K562 (cell line): Measurements from ENCODE around the gene DBT. TPM values are rescaled to one million over a fixed set of nuclear protein-coding genes. Genes with fewer than 3 reads are reported as not detected.

Experiments
- CBFB ChIP-seq: sonication (generic); formaldehyde crosslinking; IDR thresholded peaks from 2 replicates; pipeline ENCODE4 v1.4.0; 2020; ENCODE audit warnings: mild to moderate bottlenecking, missing genetic modification reagents
- CREM ChIP-seq: IDR thresholded peaks from 2 replicates; pipeline ENCODE4 v1.6.1; 2014; ENCODE audit warnings: antibody characterized with exemption, low read depth
- ELF1 ChIP-seq: fragments of 200-800 bp; sonication (Bioruptor generic); IDR thresholded peaks from 2 replicates; pipeline ENCODE4 v1.6.1; 2016; ENCODE audit warnings: missing genetic modification characterization, missing compliant biosample characterization
- ETV5 ChIP-seq: sonication (generic); formaldehyde crosslinking; IDR thresholded peaks from 2 replicates; pipeline ENCODE4 v1.4.0; 2020; ENCODE audit warnings: low read depth, mild to moderate bottlenecking, missing genetic modification reagents
- FOXK1 ChIP-seq: sonication (generic); formaldehyde crosslinking; IDR thresholded peaks from 2 replicates; pipeline ENCODE4 v1.8.0; 2022; ENCODE audit warnings: missing genetic modification reagents, mild to moderate bottlenecking, borderline replicate concordance
- HMBOX1 ChIP-seq: sonication (generic); IDR thresholded peaks from 2 replicates; pipeline ENCODE4 v1.6.1; 2016
- KDM5B ChIP-seq: fragments of 200-600 bp; sonication (generic); IDR thresholded peaks from 2 replicates; pipeline ENCODE4 v1.6.1; 2012; ENCODE audit warnings: low read depth, mild to moderate bottlenecking, moderate library complexity, low read length, control low read depth, inconsistent platforms; ENCODE audit not compliant: insufficient replicate concordance
- MAZ ChIP-seq, 2 experiments: fragments of 450-650 bp in 1 of 2; sonication (generic) in 1 of 2; formaldehyde crosslinking; IDR thresholded peaks in 1 of 2; conservative IDR thresholded peaks in 1 of 2; 2 replicates each; pipeline versions ENCODE4 v1.4.0 to v1.5.0; 2020; ENCODE audit warnings: mild to moderate bottlenecking in 1 of 2, missing genetic modification reagents in 1 of 2
- MIER1 ChIP-seq: fragments of 450-650 bp; IDR thresholded peaks from 2 replicates; pipeline ENCODE4 v1.6.1; 2016; ENCODE audit warnings: antibody characterized with exemption, mild to moderate bottlenecking, low read depth
- NR4A1 ChIP-seq, 2 experiments: fragments of 250-450 bp in 1 of 2; fragments of 450-650 bp in 1 of 2; sonication (Bioruptor Pico) in 1 of 2; IDR thresholded peaks; 2 replicates each; pipeline versions ENCODE4 v1.4.0 to v1.6.1; 2016 to 2020; ENCODE audit warnings: mild to moderate bottlenecking in 2 of 2, missing compliant biosample characterization in 1 of 2, missing genetic modification characterization in 1 of 2, moderate library complexity in 1 of 2
- PRDM10 ChIP-seq: fragments of 450-650 bp; IDR thresholded peaks from 2 replicates; pipeline ENCODE4 v1.6.1; 2018; ENCODE audit not compliant: partially characterized antibody
- RBM34 ChIP-seq: fragments of 200-400 bp; formaldehyde crosslinking; IDR thresholded peaks from 2 replicates; pipeline ENCODE4 v1.6.1; 2018; ENCODE audit warnings: low read length, borderline replicate concordance; ENCODE audit not compliant: insufficient read depth
- TAF7 ChIP-seq: fragments of 450-650 bp; IDR thresholded peaks from 2 replicates; pipeline ENCODE4 v1.6.1; 2016; ENCODE audit warnings: missing genetic modification characterization, missing compliant biosample characterization
- TAL1 ChIP-seq: fragments of 450-650 bp; IDR thresholded peaks from 2 replicates; pipeline ENCODE4 v1.6.1; 2016; ENCODE audit warnings: mild to moderate bottlenecking
- ZNF143 ChIP-seq: sonication (generic); formaldehyde crosslinking; IDR thresholded peaks from 2 replicates; pipeline ENCODE4 v1.9.0; 2022; ENCODE audit warnings: mild to moderate bottlenecking, missing genetic modification reagents
- ZNF217 ChIP-seq: sonication (generic); formaldehyde crosslinking; IDR thresholded peaks from 2 replicates; pipeline ENCODE4 v1.8.0; 2022; ENCODE audit warnings: mild to moderate bottlenecking, missing genetic modification reagents
- ZNF507 ChIP-seq: conservative IDR thresholded peaks from 2 replicates; pipeline ENCODE4 v1.6.1; 2017; ENCODE audit warnings: missing genetic modification characterization, missing compliant biosample characterization
- ZNF592 ChIP-seq: fragments of 450-650 bp; IDR thresholded peaks from 2 replicates; pipeline ENCODE4 v1.6.1; 2017; ENCODE audit warnings: antibody characterized with exemption, mild to moderate bottlenecking
- polyA plus RNA-seq, 8 experiments: library from polyadenylated mRNA; depleted of rRNA in 4 of 8; stranded (reverse) in 5 of 8; unstranded in 3 of 8; fragments of >200 nt; fragmentation: Nextera tagmentation in 2 of 8; fragmentation: Illumina TruSeq in 1 of 8; extraction: Ambion mirVana in 2 of 8; extraction: Trizol in 1 of 8; gene quantifications; 2 replicates each; pipeline versions ENCODE4 v1.2.1 to v1.2.3, GENCODE V29; 2011 to 2014; ENCODE audit warnings: inconsistent platforms in 1 of 8, missing spikeins in 1 of 8
- total RNA-seq, 7 experiments: library from RNA; depleted of rRNA in 6 of 7; stranded (reverse); fragments of >200 nt in 6 of 7; fragmentation: Illumina TruSeq in 2 of 7; extraction: Trizol in 2 of 7; gene quantifications; 2 replicates each; pipeline versions ENCODE4 v1.2.1 to v1.2.3, GENCODE V29; 2011 to 2021; ENCODE audit warnings: low replicate concordance in 1 of 7

The DBT gene
- total and polyA plus RNA-seq, 9 of the 15 experiments (the other 6 are each of a cell fraction or from before 2014, with no cell fraction given), result 2.7 to 13.5 (median 7.3) TPM

DNA sequence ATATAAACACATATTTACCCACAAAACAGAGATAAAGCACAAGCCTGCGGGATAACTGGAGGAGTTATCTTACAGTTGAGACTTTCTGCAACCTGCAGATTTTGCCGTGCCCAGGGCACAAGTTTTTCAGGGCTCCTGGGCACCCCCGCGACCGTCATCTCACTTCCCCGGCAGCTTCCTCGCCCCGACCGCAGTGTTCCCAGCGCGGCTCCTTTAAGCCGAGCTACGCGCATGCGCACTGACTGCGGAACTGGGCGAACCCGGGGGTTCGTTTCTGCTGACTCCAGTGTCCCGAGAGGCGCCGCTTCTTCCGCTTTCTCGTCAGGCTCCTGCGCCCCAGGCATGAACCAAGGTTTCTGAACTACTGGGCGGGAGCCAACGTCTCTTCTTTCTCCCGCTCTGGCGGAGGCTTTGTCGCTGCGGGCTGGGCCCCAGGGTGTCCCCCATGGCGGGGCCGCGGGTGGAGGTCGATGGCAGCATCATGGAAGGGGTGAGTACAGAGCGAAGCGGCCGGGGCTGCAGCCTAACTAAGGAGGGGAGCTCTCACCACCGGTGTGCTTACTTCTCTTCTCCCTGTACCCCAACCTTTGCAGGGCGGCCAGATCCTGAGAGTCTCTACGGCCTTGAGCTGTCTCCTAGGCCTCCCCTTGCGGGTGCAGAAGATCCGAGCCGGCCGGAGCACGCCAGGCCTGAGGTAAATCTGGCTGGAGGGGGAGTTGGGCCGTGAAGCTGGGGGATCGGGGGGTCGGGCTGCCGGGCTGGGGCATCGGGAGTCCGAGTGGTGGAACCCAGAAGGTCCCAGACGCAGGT is 16.5 kb upstream of the DBT start, which contains the start of gene RTCA (continued):
- TF ChIP-seq ELF1 (tag), result peak; percentile 90
- peak; percentile 70 for TF ChIP-seq CREM
- no peak for TF ChIP-seq HMBOX1
- peak; percentile 21; the same call in 1 of the 2 replicates for TF ChIP-seq ZNF592
- 0 out of 2 replicates have a peak, but pooled peaks have one; percentile 70 for TF ChIP-seq FOXK1 (CRISPR knock-in tag)
- TF ChIP-seq MIER1, result no peak
- TF ChIP-seq RBM34, result no peak
- TF ChIP-seq CBFB, result peak; percentile 64; the same call in 1 of the 2 replicates
- peak; percentile 55; the same call in 1 of the 2 replicates for TF ChIP-seq TAF7
- TF ChIP-seq TAL1, result peak; percentile 0; the same call in 1 of the 2 replicates
- peak; percentile 85 for TF ChIP-seq KDM5B
- TF ChIP-seq ETV5 (CRISPR knock-in tag), result peak; percentile 44; the same call in 1 of the 2 replicates
- no peak for TF ChIP-seq ZNF217 (CRISPR knock-in tag)
- peak; percentile 81 for TF ChIP-seq PRDM10
- TF ChIP-seq MAZ (CRISPR knock-in tag; conservative IDR thresholded peaks at IDR 0.05 in 1 of 2, IDR thresholded peaks at IDR 0.05 in 1 of 2), result peak; percentile 25 to 76; a peak in 2 of 4 replicates
- no peak for TF ChIP-seq NR4A1 (CRISPR knock-in tag; IDR thresholded peaks at IDR 0.05)
- TF ChIP-seq NR4A1 (tag; IDR thresholded peaks at IDR 0.05), result no peak
- 0 out of 2 replicates have a peak, but pooled peaks have one; percentile 38 for TF ChIP-seq ZNF143 (CRISPR knock-in tag)
- TF ChIP-seq ZNF507 (tag), result no peak
